Mesenchymal stem cell (in vitro differentiated cells and primary cell): Measurements from ENCODE around the gene CREB1.

Experiments
- DNase-seq: peaks from one replicate; pipeline ENCODE4 v3.0.0-alpha.2; 2013
- H2AFZ ChIP-seq: one replicate; pipeline ENCODE4 v1.6.1; 2013; ENCODE audit warnings: low read depth, mild to moderate bottlenecking, control low read depth, inconsistent platforms, low read length, moderate library complexity
- H2AK5ac ChIP-seq: 2 replicates; pipeline ENCODE4 v1.6.1; 2013; ENCODE audit warnings: low read length, moderate library complexity, mild to moderate bottlenecking, inconsistent platforms; ENCODE audit not compliant: severe bottlenecking
- H2BK120ac ChIP-seq: one replicate; pipeline ENCODE4 v1.6.1; 2013; ENCODE audit warnings: low read depth, mild to moderate bottlenecking, inconsistent platforms, low read length, moderate library complexity
- H2BK12ac ChIP-seq, 2 experiments: one replicate each; pipeline ENCODE4 v1.6.1; 2013; ENCODE audit warnings: inconsistent platforms in 2 of 2, low read length in 2 of 2, mild to moderate bottlenecking in 2 of 2, moderate library complexity in 2 of 2, control low read depth in 1 of 2
- H2BK15ac ChIP-seq: one replicate; pipeline ENCODE4 v1.6.1; 2013; ENCODE audit warnings: mild to moderate bottlenecking, low read depth, inconsistent platforms; ENCODE audit not compliant: poor library complexity, severe bottlenecking
- H2BK5ac ChIP-seq: 2 replicates; pipeline ENCODE4 v1.6.1; 2013; ENCODE audit warnings: low read depth, mild to moderate bottlenecking, low read length, control low read depth, inconsistent platforms; ENCODE audit not compliant: poor library complexity, severe bottlenecking
- H3K14ac ChIP-seq, 2 experiments: one replicate each; pipeline ENCODE4 v1.6.1; 2013; ENCODE audit warnings: inconsistent platforms in 2 of 2, low read length in 2 of 2, control low read depth in 1 of 2, mild to moderate bottlenecking in 1 of 2, moderate library complexity in 1 of 2
- H3K18ac ChIP-seq, 2 experiments: one replicate each; pipeline ENCODE4 v1.6.1; 2013; ENCODE audit warnings: inconsistent platforms in 2 of 2, low read length in 2 of 2, control low read depth in 1 of 2, low read depth in 1 of 2, mild to moderate bottlenecking in 1 of 2
- H3K23ac ChIP-seq, 2 experiments: one replicate each; pipeline ENCODE4 v1.6.1; 2013; ENCODE audit warnings: inconsistent platforms in 2 of 2, low read length in 2 of 2, mild to moderate bottlenecking in 2 of 2, moderate library complexity in 2 of 2, control low read depth in 1 of 2
- H3K27ac ChIP-seq: 2 replicates; pipeline ENCODE4 v1.5.1; 2013; ENCODE audit warnings: mild to moderate bottlenecking, moderate library complexity, low read length, control low read depth, inconsistent platforms; ENCODE audit not compliant: poor library complexity, severe bottlenecking
- H3K27me3 ChIP-seq, 2 experiments: 2 replicates each; pipeline versions ENCODE4 v1.6.1 to v1.7.0; 2013; ENCODE audit warnings: low read length in 2 of 2, mild to moderate bottlenecking in 2 of 2, moderate library complexity in 2 of 2, control low read depth in 1 of 2, inconsistent platforms in 1 of 2; ENCODE audit not compliant: control insufficient read depth in 1 of 2, insufficient read depth in 1 of 2
- H3K36me3 ChIP-seq, 2 experiments: 2 replicates each; pipeline versions ENCODE4 v1.6.1 to v1.7.0; 2013; ENCODE audit warnings: low read length in 2 of 2, control low read depth in 1 of 2, inconsistent platforms in 1 of 2, low read depth in 1 of 2, mild to moderate bottlenecking in 1 of 2; ENCODE audit not compliant: insufficient read depth in 2 of 2, control insufficient read depth in 1 of 2
- H3K4ac ChIP-seq, 2 experiments: one replicate each; pipeline ENCODE4 v1.6.1; 2013; ENCODE audit warnings: inconsistent platforms in 2 of 2, low read length in 2 of 2, mild to moderate bottlenecking in 2 of 2, moderate library complexity in 2 of 2, control low read depth in 1 of 2, low read depth in 1 of 2
- H3K4me1 ChIP-seq: 2 replicates; pipeline ENCODE4 v1.6.1; 2013; ENCODE audit warnings: low read depth, low read length, control low read depth; ENCODE audit not compliant: control insufficient read depth, insufficient read depth
- H3K4me2 ChIP-seq: 2 replicates; pipeline ENCODE4 v1.6.1; 2013; ENCODE audit warnings: low read length, mild to moderate bottlenecking, inconsistent platforms; ENCODE audit not compliant: poor library complexity, severe bottlenecking
- H3K4me3 ChIP-seq, 2 experiments: 2 replicates each; pipeline versions ENCODE4 v1.5.1 to v1.7.0; 2013; ENCODE audit warnings: low read length in 2 of 2, mild to moderate bottlenecking in 2 of 2, control low read depth in 1 of 2, low read depth in 1 of 2; ENCODE audit not compliant: insufficient read depth in 1 of 2
- H3K79me1 ChIP-seq: replicated peaks from 2 replicates; pipeline ENCODE4 v1.6.1; 2013; ENCODE audit warnings: mild to moderate bottlenecking, control low read depth, low read length, inconsistent platforms; ENCODE audit not compliant: poor library complexity, severe bottlenecking
- H3K9ac ChIP-seq: 2 replicates; pipeline ENCODE4 v1.7.0; 2013; ENCODE audit warnings: mild to moderate bottlenecking, low read length, moderate library complexity
- H3K9me3 ChIP-seq: 2 replicates; pipeline ENCODE4 v1.7.0; 2013; ENCODE audit warnings: mild to moderate bottlenecking, low read length; ENCODE audit not compliant: control insufficient read depth
- H4K8ac ChIP-seq: one replicate; pipeline ENCODE4 v1.6.1; 2013; ENCODE audit warnings: inconsistent platforms, mild to moderate bottlenecking, low read length, moderate library complexity
- H4K91ac ChIP-seq: one replicate; pipeline ENCODE4 v1.6.1; 2013; ENCODE audit warnings: mild to moderate bottlenecking, low read length, inconsistent platforms
- WGBS: methylation state at CpG from one replicate; pipeline ENCODE4 v1.1.7; 2013; ENCODE audit warnings: mixed read lengths; 5-methylcytosine and 5-hydroxymethylcytosine counted together

CREB1 gene

DNA sequence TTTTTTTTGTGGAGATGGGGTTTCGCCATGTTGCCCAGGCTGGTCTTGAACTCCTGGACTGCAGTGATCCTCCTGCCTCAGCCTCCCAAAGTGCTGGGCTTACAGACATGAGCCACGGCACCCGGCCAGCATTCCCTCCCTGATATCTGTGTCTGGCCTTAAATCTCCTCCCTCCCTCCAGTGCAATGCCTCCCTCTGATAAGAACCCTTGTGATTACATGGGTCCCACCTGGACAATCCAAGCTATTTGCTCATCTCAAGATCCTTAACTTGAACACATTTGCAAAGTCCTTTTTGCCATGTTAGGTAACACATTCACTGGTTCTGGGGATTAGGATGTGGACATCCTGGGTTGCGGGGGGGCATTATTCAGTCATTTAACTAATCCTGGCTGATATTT, 40.5 kb upstream of the CREB1 start:
- Histone ChIP-seq H3K27me3 (no peaks in the 10 kb centered on the region), H3K4me3 (no peak overlapping the region), H3K79me1 (no peaks in the 10 kb centered on the region), H3K36me3 (no peaks in the 10 kb centered on the region), H3K14ac (no peak overlapping the region), H3K27ac (no peak overlapping the region), H3K18ac (no peak overlapping the region), H4K8ac (no peak overlapping the region), H3K4me1 (no peaks in the 10 kb centered on the region), H3K9me3 (no peaks in the 10 kb centered on the region), H3K4ac (no peak overlapping the region), H2BK12ac (no peak overlapping the region), H2AK5ac (no peak overlapping the region), H2AFZ (no peak overlapping the region), H3K9ac (no peak overlapping the region), H3K23ac (no peak overlapping the region), H2BK120ac (no peak overlapping the region), H2BK5ac (no peak overlapping the region), H2BK15ac (no peak overlapping the region), H4K91ac (no peak overlapping the region), H3K4me2 (no peak overlapping the region)
- WGBS = 100% methylated on average over 4 of the region's 4 CpGs
- DNase-seq = no peak

DNA sequence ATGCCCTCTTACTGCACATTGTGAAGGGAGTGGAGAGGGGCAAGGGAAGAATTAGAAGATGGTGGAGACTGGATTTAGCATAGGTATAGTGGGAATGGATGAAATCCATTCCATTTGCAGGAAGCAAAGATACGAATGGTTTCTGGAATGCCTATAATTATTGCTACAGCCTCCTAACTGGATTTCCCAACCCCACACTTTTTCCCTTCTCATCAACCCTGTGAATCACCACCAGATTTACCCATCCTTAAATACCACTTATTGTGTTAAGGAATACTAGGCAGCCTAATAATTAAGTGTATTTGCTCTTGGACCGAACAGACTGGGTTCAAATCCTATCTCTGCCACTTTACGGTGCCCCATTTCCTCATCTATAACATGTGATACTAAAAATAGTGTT, 39.3 kb upstream of the CREB1 start:
- no peak overlapping the region for H4K91ac ChIP-seq
- H3K9ac ChIP-seq = no peak overlapping the region
- H2BK120ac ChIP-seq = no peak overlapping the region
- no peak overlapping the region for H2BK12ac ChIP-seq
- H3K79me1 ChIP-seq = no peaks in the 10 kb centered on the region
- no peaks in the 10 kb centered on the region for H3K9me3 ChIP-seq
- H4K8ac ChIP-seq = no peak overlapping the region
- no peak overlapping the region for H3K4me2 ChIP-seq
- H2BK5ac ChIP-seq = no peak overlapping the region
- H3K27me3 ChIP-seq = no peaks in the 10 kb centered on the region
- H3K18ac ChIP-seq = no peak overlapping the region
- H2AK5ac ChIP-seq = no peak overlapping the region
- no peaks in the 10 kb centered on the region for H3K36me3 ChIP-seq
- no peaks in the 10 kb centered on the region for H3K4me1 ChIP-seq
- no peak overlapping the region for H3K23ac ChIP-seq
- H2BK15ac ChIP-seq = no peak overlapping the region
- no peak overlapping the region for H3K14ac ChIP-seq
- H3K4ac ChIP-seq = no peak overlapping the region
- H3K27ac ChIP-seq = no peak overlapping the region
- no peak overlapping the region for H3K4me3 ChIP-seq
- no CpG with 5 or more reads among the region's 3 CpGs for WGBS
- DNase-seq = no peak
- H2AFZ ChIP-seq = no peak overlapping the region

DNA sequence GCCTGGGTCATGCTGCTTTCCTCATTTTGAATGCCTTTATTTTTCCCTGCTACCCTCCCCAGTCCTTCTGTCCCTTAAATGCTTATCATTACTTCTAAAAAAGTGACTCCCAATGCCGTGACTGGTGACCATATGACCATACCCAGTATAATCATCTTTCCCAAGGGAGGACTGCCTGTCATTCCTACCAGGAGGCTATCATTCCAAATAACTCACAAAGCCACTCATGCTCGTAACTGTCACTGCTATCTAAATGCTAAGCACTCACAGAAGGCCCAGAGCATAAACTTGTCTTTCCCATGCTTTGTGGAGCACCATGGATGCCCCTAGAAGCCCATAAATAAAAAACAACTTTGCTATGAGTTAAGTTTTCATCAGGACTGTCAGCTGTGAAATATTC, 38.7 kb upstream of the CREB1 start:
- H4K91ac ChIP-seq = no peak overlapping the region
- H2BK12ac ChIP-seq = no peak overlapping the region
- no peak for DNase-seq
- no peak overlapping the region for H4K8ac ChIP-seq
- H3K27ac ChIP-seq = no peak overlapping the region
- no peak overlapping the region for H2BK15ac ChIP-seq
- H2BK120ac ChIP-seq = no peak overlapping the region
- no peak overlapping the region for H3K23ac ChIP-seq
- H3K27me3 ChIP-seq = no peaks in the 10 kb centered on the region
- H3K4ac ChIP-seq = no peak overlapping the region
- no peaks in the 10 kb centered on the region for H3K36me3 ChIP-seq
- no peak overlapping the region for H2BK5ac ChIP-seq
- no peak overlapping the region for H3K4me3 ChIP-seq
- H2AK5ac ChIP-seq = no peak overlapping the region
- H3K4me2 ChIP-seq = no peak overlapping the region
- H3K79me1 ChIP-seq = no peaks in the 10 kb centered on the region
- H2AFZ ChIP-seq = no peak overlapping the region
- H3K4me1 ChIP-seq = no peaks in the 10 kb centered on the region
- H3K9ac ChIP-seq = no peak overlapping the region
- H3K18ac ChIP-seq = no peak overlapping the region
- no peak overlapping the region for H3K14ac ChIP-seq
- no peaks in the 10 kb centered on the region for H3K9me3 ChIP-seq
- 28% methylated on average over 1 of the region's 2 CpGs for WGBS

DNA sequence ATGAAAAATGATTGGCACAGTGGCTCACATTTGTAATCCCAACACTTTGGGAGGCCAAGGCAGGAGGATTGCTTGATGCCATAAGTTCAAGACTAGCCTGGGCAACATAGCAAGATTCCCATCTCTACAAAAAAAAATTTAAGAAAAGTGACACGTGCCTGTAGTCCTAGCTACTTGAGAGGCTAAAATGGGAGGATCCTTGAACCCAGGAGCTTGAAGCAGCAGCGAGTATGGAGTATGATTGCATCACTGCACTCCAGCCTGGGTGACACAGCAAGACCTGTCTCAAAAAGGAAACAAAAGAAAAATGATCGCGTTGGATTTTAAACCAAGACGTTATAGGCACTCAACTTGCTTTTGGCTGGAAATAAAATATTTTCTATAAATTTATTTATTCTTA, 37.8 kb upstream of the CREB1 start:
- no peak overlapping the region for H2BK120ac ChIP-seq
- no peak overlapping the region for H3K27ac ChIP-seq
- H3K27me3 ChIP-seq = no peaks in the 10 kb centered on the region
- H4K8ac ChIP-seq = no peak overlapping the region
- H3K14ac ChIP-seq = no peak overlapping the region
- no peak overlapping the region for H3K18ac ChIP-seq
- no peak overlapping the region for H4K91ac ChIP-seq
- H3K36me3 ChIP-seq = no peaks in the 10 kb centered on the region
- no peak overlapping the region for H3K4ac ChIP-seq
- no peaks in the 10 kb centered on the region for H3K4me1 ChIP-seq
- DNase-seq = no peak
- H3K79me1 ChIP-seq = no peaks in the 10 kb centered on the region
- no peak overlapping the region for H2BK15ac ChIP-seq
- H2AK5ac ChIP-seq = no peak overlapping the region
- no peak overlapping the region for H2BK12ac ChIP-seq
- no peak overlapping the region for H2BK5ac ChIP-seq
- H3K23ac ChIP-seq = no peak overlapping the region
- 95% methylated on average over 2 of the region's 5 CpGs for WGBS
- no peak overlapping the region for H2AFZ ChIP-seq
- H3K4me3 ChIP-seq = no peak overlapping the region
- no peaks in the 10 kb centered on the region for H3K9me3 ChIP-seq
- H3K9ac ChIP-seq = no peak overlapping the region
- no peak overlapping the region for H3K4me2 ChIP-seq
